Nephron (organoid): ENCODE results near the gene TSC22D3.
"Not testable (repeated sequence)": the region's sequence is repeated elsewhere in the genome, so short reads cannot be mapped to it uniquely, and the experiment has no call there.

Source experiments
- H3K27ac Mint-ChIP-seq, 3 experiments: 2 replicates each; pipeline ENCODE4 v1.8.0; 2020; ENCODE audit warnings: mixed read lengths in 3 of 3, mild to moderate bottlenecking in 2 of 3, moderate library complexity in 1 of 3
- H3K27me3 Mint-ChIP-seq: 2 replicates; pipeline ENCODE4 v1.8.0; 2021; ENCODE audit warnings: low read depth, mild to moderate bottlenecking, moderate library complexity, mixed read lengths
- H3K36me3 Mint-ChIP-seq: 2 replicates; pipeline ENCODE4 v1.8.0; 2020; ENCODE audit warnings: low read depth, mixed read lengths
- H3K4me1 Mint-ChIP-seq: 2 replicates; pipeline ENCODE4 v1.8.0; 2020; ENCODE audit warnings: mixed read lengths
- H3K4me3 Mint-ChIP-seq, 3 experiments: 2 replicates each; pipeline ENCODE4 v1.8.0; 2020; ENCODE audit warnings: mild to moderate bottlenecking in 3 of 3, mixed read lengths in 3 of 3, moderate library complexity in 2 of 3
- H3K9me3 Mint-ChIP-seq: 2 replicates; pipeline ENCODE4 v1.8.0; 2020; ENCODE audit warnings: mixed read lengths
- TF ChIP-seq, protein P1 (sequence below), 3 experiments: fragments of 200-600 bp; sonication (generic); IDR thresholded peaks; one replicate each; pipeline ENCODE4 v1.5.0; 2021; ENCODE audit warnings: antibody characterized with exemption in 3 of 3; ENCODE audit not compliant: unreplicated experiment in 3 of 3

The TSC22D3 gene

GRCh38 chrX:107699616-107700015 lies 76.0 kb downstream of the TSC22D3 start:
- TF ChIP-seq, protein P1, sequence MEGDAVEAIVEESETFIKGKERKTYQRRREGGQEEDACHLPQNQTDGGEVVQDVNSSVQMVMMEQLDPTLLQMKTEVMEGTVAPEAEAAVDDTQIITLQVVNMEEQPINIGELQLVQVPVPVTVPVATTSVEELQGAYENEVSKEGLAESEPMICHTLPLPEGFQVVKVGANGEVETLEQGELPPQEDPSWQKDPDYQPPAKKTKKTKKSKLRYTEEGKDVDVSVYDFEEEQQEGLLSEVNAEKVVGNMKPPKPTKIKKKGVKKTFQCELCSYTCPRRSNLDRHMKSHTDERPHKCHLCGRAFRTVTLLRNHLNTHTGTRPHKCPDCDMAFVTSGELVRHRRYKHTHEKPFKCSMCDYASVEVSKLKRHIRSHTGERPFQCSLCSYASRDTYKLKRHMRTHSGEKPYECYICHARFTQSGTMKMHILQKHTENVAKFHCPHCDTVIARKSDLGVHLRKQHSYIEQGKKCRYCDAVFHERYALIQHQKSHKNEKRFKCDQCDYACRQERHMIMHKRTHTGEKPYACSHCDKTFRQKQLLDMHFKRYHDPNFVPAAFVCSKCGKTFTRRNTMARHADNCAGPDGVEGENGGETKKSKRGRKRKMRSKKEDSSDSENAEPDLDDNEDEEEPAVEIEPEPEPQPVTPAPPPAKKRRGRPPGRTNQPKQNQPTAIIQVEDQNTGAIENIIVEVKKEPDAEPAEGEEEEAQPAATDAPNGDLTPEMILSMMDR (IDR thresholded peaks at IDR 0.05; ENCODE audit: unreplicated experiment in 3 of 3): no peak
- no peaks in the 10 kb centered on the region for H3K27me3 Mint-ChIP-seq
- H3K36me3 Mint-ChIP-seq: no peaks in the 10 kb centered on the region
- H3K27ac Mint-ChIP-seq: peak overlapping the region; percentile 82 to 89 (median 84)
- no peaks in the 10 kb centered on the region for H3K9me3 Mint-ChIP-seq
- no peak overlapping the region for H3K4me3 Mint-ChIP-seq
- peaks cover 29% of the 10 kb centered on the region for H3K4me1 Mint-ChIP-seq

DNA sequence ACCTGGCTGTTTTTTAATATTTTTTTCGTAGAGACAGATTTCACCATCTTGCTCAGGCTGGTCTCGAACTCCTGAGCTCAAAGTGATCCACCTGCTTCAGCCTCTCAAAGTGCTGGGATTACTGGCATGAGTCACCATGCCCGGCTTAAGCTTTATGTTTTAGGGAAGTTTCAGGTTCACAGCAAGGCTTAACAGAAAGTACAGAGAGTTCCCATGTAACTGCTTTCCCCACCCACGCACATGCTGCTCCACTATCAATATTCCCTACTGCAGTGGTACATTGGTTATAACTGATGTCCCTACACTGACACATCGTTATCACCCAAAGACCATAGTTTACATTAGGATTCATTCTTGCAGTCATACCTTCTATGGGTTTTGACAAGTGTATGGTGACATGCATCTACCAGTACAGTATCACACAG lies 84.6 kb downstream of the TSC22D3 start:
- Mint-ChIP-seq H3K4me3 (no peak overlapping the region), H3K9me3 (peaks cover 2% of the 10 kb centered on the region), H3K4me1 (peaks cover 32% of the 10 kb centered on the region), H3K27ac (peak overlapping the region; percentile 25 to 50 (median 36)), H3K36me3 (no peaks in the 10 kb centered on the region), H3K27me3 (no peaks in the 10 kb centered on the region)
- TF ChIP-seq, protein P1 (IDR thresholded peaks at IDR 0.05; ENCODE audit: unreplicated experiment in 3 of 3): no peak

DNA sequence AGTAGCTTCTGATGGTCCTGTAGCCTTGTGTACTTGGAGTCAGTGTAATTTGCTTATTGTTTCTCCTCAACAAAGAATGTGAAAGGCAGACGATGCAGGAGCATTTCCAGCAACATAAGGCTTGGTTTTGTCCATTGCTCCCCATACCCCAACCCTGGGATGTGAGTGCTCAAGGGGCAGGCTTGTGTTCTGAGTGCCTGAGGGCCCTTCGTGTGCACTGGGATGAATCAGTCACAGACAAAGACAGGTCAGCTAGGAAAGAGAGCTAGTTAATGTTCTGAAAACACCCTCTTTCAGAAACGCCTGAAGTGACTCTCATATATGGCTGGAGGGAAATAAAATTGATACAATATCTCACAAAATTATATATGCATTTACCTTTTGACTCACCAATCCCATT lies 88.1 kb downstream of the TSC22D3 start:
- Mint-ChIP-seq H3K27me3 (no peaks in the 10 kb centered on the region), H3K36me3 (no peaks in the 10 kb centered on the region), H3K9me3 (peaks cover 3% of the 10 kb centered on the region), H3K4me3 (peak overlapping the region in 1 of 3 experiments; percentile 14), H3K27ac (peak overlapping the region; percentile 89 to 95 (median 95)), H3K4me1 (peaks cover 50% of the 10 kb centered on the region)
- TF ChIP-seq, protein P1 (IDR thresholded peaks at IDR 0.05; ENCODE audit: unreplicated experiment in 3 of 3): no peak

DNA sequence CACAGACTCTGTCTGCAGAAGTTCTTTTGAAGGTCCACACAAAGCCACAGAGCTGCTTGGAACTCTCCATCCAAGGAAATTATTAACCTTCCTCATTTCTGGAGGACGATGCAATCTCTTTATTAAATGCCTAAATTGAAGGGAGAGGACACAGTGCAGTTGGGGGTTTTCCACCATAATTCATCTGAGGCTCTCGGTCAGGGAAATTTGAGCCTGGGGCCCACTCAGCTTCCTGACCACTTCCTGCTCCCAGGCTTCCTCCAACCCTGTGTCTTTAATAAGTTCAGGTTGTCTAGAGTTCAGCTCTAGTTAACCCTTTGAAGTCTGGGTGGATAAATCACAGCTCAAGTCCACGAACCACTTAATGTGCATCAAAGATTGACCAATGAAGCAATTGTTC lies 88.8 kb downstream of the TSC22D3 start:
- H3K36me3 Mint-ChIP-seq: no peaks in the 10 kb centered on the region
- TF ChIP-seq, protein P1 (IDR thresholded peaks at IDR 0.05; ENCODE audit: unreplicated experiment in 3 of 3): no peak
- H3K4me3 Mint-ChIP-seq: no peak overlapping the region
- H3K9me3 Mint-ChIP-seq: peaks cover 3% of the 10 kb centered on the region
- H3K4me1 Mint-ChIP-seq: peaks cover 50% of the 10 kb centered on the region
- peak overlapping the region; percentile 89 to 95 (median 95) for H3K27ac Mint-ChIP-seq
- no peaks in the 10 kb centered on the region for H3K27me3 Mint-ChIP-seq

DNA sequence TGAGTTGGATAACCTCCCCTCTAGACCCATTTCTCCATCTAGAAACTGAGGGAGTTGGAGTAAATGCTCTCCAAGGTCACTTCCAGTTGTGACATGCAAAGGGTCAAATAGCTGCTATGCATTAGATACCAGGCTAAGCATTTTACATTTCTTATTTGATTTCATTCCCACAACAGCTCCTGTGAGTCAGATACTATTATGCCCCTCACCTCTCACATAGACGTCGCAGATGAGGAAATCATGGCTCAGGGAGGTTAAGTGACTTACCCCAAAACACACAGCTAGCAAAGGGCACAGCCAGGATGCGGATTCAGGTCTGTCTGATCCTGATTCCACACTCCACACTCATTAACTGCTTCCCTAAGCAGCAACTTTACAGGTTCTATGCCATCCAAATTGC lies 89.6 kb downstream of the TSC22D3 start:
- Mint-ChIP-seq H3K36me3 (peaks cover 1% of the 10 kb centered on the region), H3K4me3 (no peak overlapping the region), H3K27me3 (no peaks in the 10 kb centered on the region), H3K27ac (peak overlapping the region; percentile 89 to 95 (median 95)), H3K9me3 (peaks cover 3% of the 10 kb centered on the region), H3K4me1 (peaks cover 50% of the 10 kb centered on the region)
- TF ChIP-seq, protein P1 (IDR thresholded peaks at IDR 0.05; ENCODE audit: unreplicated experiment in 3 of 3): no peak

DNA sequence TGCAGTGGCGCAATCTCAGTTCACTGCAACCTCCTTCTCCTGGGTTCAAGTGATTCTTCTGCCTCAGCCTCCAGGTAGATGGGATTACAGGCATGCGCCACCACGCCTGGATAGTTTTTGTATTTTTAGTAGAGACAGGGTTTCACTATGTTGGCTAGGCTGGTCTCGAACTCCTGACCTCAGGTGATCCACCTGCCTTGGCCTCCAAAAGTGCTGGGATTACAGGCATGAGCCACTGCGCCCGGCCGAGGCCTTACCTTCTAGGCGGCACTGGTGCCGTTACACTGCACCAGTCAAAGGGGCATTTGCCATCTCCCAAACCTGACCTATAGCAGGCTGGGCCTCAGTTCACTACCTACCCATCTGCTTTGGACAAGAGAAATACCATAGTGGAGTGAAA lies 90.0 kb downstream of the TSC22D3 start:
- not testable (repeated sequence) for H3K4me3 Mint-ChIP-seq, H3K27me3 Mint-ChIP-seq, H3K36me3 Mint-ChIP-seq, H3K9me3 Mint-ChIP-seq
- Mint-ChIP-seq H3K4me1 (peaks cover 50% of the 10 kb centered on the region), H3K27ac (peak overlapping the region in 1 of 3 experiments; percentile 61)
